HepG2 (cell line): ENCODE results near the gene GRHL1. TPM values are rescaled to one million over a fixed set of nuclear protein-coding genes. Genes with fewer than 3 reads are reported as not detected.
A peak's percentile ranks its signal among the peaks of the same experiment; 100 is the strongest.

Experiments used
- CBFB ChIP-seq: sonication (generic); formaldehyde crosslinking; IDR thresholded peaks from 2 replicates; pipeline ENCODE4 v1.4.0; 2020; ENCODE audit warnings: missing genetic modification reagents
- CREM ChIP-seq, 2 experiments: sonication (generic) in 1 of 2; formaldehyde crosslinking in 1 of 2; IDR thresholded peaks; 2 replicates each; pipeline versions ENCODE4 v1.4.0 to v1.6.1; 2016 to 2020; ENCODE audit warnings: antibody characterized with exemption in 1 of 2, mild to moderate bottlenecking in 1 of 2, missing genetic modification reagents in 1 of 2
- FIP1L1 ChIP-seq: fragments of 200-400 bp; formaldehyde crosslinking; IDR thresholded peaks from 2 replicates; pipeline ENCODE4 v1.6.1; 2018; ENCODE audit warnings: low read depth, mild to moderate bottlenecking, low read length, moderate library complexity, borderline replicate concordance; ENCODE audit not compliant: insufficient read depth
- GZF1 ChIP-seq: sonication (generic); formaldehyde crosslinking; IDR thresholded peaks from 2 replicates; pipeline ENCODE4 v1.5.1; 2020; ENCODE audit warnings: mild to moderate bottlenecking, missing genetic modification reagents
- KMT2A ChIP-seq: sonication (generic); formaldehyde crosslinking; IDR thresholded peaks from 2 replicates; pipeline ENCODE4 v1.4.0; 2020; ENCODE audit warnings: missing genetic modification reagents
- PITX1 ChIP-seq: sonication (generic); formaldehyde crosslinking; IDR thresholded peaks from 2 replicates; pipeline ENCODE4 v1.5.1; 2020; ENCODE audit warnings: mild to moderate bottlenecking, missing genetic modification reagents
- USF2 ChIP-seq, 2 experiments: sonication (generic) in 1 of 2; formaldehyde crosslinking in 1 of 2; IDR thresholded peaks; 2 replicates each; pipeline versions ENCODE4 v1.5.1 to v1.6.1; 2011 to 2020; ENCODE audit warnings: borderline replicate concordance in 1 of 2, low read depth in 1 of 2, low read length in 1 of 2, mild to moderate bottlenecking in 1 of 2, missing genetic modification reagents in 1 of 2, moderate library complexity in 1 of 2
- ZBTB33 ChIP-seq: sonication (generic); formaldehyde crosslinking; IDR thresholded peaks from 2 replicates; pipeline ENCODE4 v1.4.0; 2020; ENCODE audit warnings: missing genetic modification reagents
- ZHX1 ChIP-seq: sonication (generic); formaldehyde crosslinking; IDR thresholded peaks from 2 replicates; pipeline ENCODE4 v1.8.1; 2022; ENCODE audit warnings: low read depth, mild to moderate bottlenecking, missing genetic modification reagents
- ZNF24 ChIP-seq: fragments of 450-650 bp; IDR thresholded peaks from 2 replicates; pipeline ENCODE4 v1.6.1; 2017; ENCODE audit warnings: antibody characterized with exemption, mild to moderate bottlenecking
- ZNF44 ChIP-seq: sonication (generic); formaldehyde crosslinking; IDR thresholded peaks from 2 replicates; pipeline ENCODE4 v1.5.1; 2020; ENCODE audit warnings: mild to moderate bottlenecking, missing genetic modification reagents
- ZNF687 ChIP-seq: sonication (generic); formaldehyde crosslinking; IDR thresholded peaks from 2 replicates; pipeline ENCODE4 v1.5.1; 2020; ENCODE audit warnings: mild to moderate bottlenecking, missing genetic modification reagents, moderate library complexity
- ZNF691 ChIP-seq: sonication (generic); formaldehyde crosslinking; IDR thresholded peaks from 2 replicates; pipeline ENCODE4 v1.4.0; 2020; ENCODE audit warnings: missing genetic modification reagents, low read depth, mild to moderate bottlenecking, borderline replicate concordance
- ZNF781 ChIP-seq: sonication (generic); formaldehyde crosslinking; IDR thresholded peaks from 2 replicates; pipeline ENCODE4 v1.5.1; 2020; ENCODE audit warnings: borderline replicate concordance, mild to moderate bottlenecking, missing genetic modification reagents; ENCODE audit errors: not compliant biosample characterization
- polyA plus RNA-seq, 8 experiments: library from polyadenylated mRNA; depleted of rRNA in 3 of 8; stranded (reverse) in 7 of 8; unstranded in 1 of 8; fragments of >200 nt; fragmentation: Illumina TruSeq in 4 of 8; extraction: Trizol in 4 of 8; gene quantifications; 2 replicates each; pipeline versions ENCODE4 v1.2.1 to v1.2.3, GENCODE V29; 2011 to 2016; ENCODE audit warnings: low read depth in 4 of 8, missing spikeins in 1 of 8, mixed read lengths in 1 of 8; ENCODE audit not compliant: insufficient read depth in 1 of 8
- total RNA-seq, 5 experiments: library from RNA; depleted of rRNA; stranded (reverse); fragments of >200 nt; fragmentation: Illumina TruSeq; extraction: Trizol; gene quantifications; 2 replicates each; pipeline ENCODE4 v1.2.3, GENCODE V29; 2016; ENCODE audit warnings: low read depth in 1 of 5

GRHL1 gene
- total and polyA plus RNA-seq, 2 of the 13 experiments (the other 11 are each of a cell fraction or from before 2014, with no cell fraction given): 9.3 to 12.0 TPM

- TF ChIP-seq ZNF687 (CRISPR knock-in tag): peak; percentile 69
- TF ChIP-seq ZNF24: no peak
- no peak for TF ChIP-seq FIP1L1
- TF ChIP-seq ZNF44 (CRISPR knock-in tag): 0 out of 2 replicates have a peak, but pooled peaks have one; percentile 62
- no peak for TF ChIP-seq ZHX1 (CRISPR knock-in tag)
- peak; percentile 14; the same call in 1 of the 2 replicates for TF ChIP-seq KMT2A (CRISPR knock-in tag)
- no peak for TF ChIP-seq USF2 (IDR thresholded peaks at IDR 0.05; ENCODE audit: low read depth, low read length)
- TF ChIP-seq USF2 (CRISPR knock-in tag; IDR thresholded peaks at IDR 0.05; ENCODE audit: borderline replicate concordance): peak; percentile 7; the same call in 1 of the 2 replicates
- 0 out of 2 replicates have a peak, but pooled peaks have one; percentile 6 for TF ChIP-seq CBFB (CRISPR knock-in tag)
- peak; percentile 50; the same call in 1 of the 2 replicates for TF ChIP-seq PITX1 (CRISPR knock-in tag)
- TF ChIP-seq ZNF691 (CRISPR knock-in tag): no peak
- peak; percentile 71 for TF ChIP-seq ZBTB33 (CRISPR knock-in tag)
- no peak for TF ChIP-seq GZF1
- peak; percentile 75 for TF ChIP-seq ZNF781
- TF ChIP-seq CREM (IDR thresholded peaks at IDR 0.05): 0 out of 2 replicates have a peak, but pooled peaks have one; percentile 12
- TF ChIP-seq CREM (CRISPR knock-in tag; IDR thresholded peaks at IDR 0.05): no peak
These were observed 91.0 kb downstream of the GRHL1 start (continued) for GRCh38 chr2:10042301-10043161.
